Activated CD4-positive, alpha-beta memory T cell treated with anti-CD3 and anti-CD28 coated beads for 36 hours (primary cell): Measurements from ENCODE around the gene CADM1. TPM values are rescaled to one million over a fixed set of nuclear protein-coding genes. Genes with fewer than 3 reads are reported as not detected.

ENCODE experiments used
- CTCF ChIA-PET: fragments of 350-600 bp; sonication (Branson Sonifier 250); formaldehyde crosslinking; loops from one replicate; lab custom pipeline; 2021; ENCODE audit warnings: antibody characterized with exemption, inconsistent platforms; lab: Charles Lee
- POLR2A ChIA-PET: fragments of 350-600 bp; sonication (Branson Sonifier 250); formaldehyde crosslinking; loops from one replicate; lab custom pipeline; 2021; ENCODE audit warnings: antibody characterized with exemption; lab: Charles Lee
- DNase-seq: peaks from one replicate; pipeline ENCODE4 v3.0.0-alpha.2; 2020
- H3K27ac Mint-ChIP-seq: one replicate; pipeline ENCODE4 v1.8.0; 2021; ENCODE audit warnings: mixed read lengths
- H3K27me3 Mint-ChIP-seq: one replicate; pipeline ENCODE4 v1.8.0; 2021; ENCODE audit warnings: mixed read lengths
- H3K36me3 Mint-ChIP-seq: one replicate; pipeline ENCODE4 v1.8.0; 2021; ENCODE audit warnings: mixed read lengths
- H3K4me1 Mint-ChIP-seq: one replicate; pipeline ENCODE4 v1.8.0; 2021; ENCODE audit warnings: low read depth, mixed read lengths
- H3K4me3 Mint-ChIP-seq: one replicate; pipeline ENCODE4 v1.8.0; 2021; ENCODE audit warnings: mild to moderate bottlenecking, mixed read lengths
- H3K9me3 Mint-ChIP-seq: one replicate; pipeline ENCODE4 v1.8.0; 2021; ENCODE audit warnings: mixed read lengths
- intact Hi-C: fragments of 100-400 bp; cut with micrococcal nuclease; formaldehyde crosslinking; loops from one replicate; pipeline ENCODE4 v1.15.1; 2023
- total RNA-seq, 2 experiments: library from RNA; stranded (reverse); gene quantifications; one replicate each; pipeline ENCODE4 v1.2.3, GENCODE V29; 2021

Gene CADM1
- total RNA-seq, 2 experiments from 2014 or later: 0.95 to 1.5 TPM

DNA sequence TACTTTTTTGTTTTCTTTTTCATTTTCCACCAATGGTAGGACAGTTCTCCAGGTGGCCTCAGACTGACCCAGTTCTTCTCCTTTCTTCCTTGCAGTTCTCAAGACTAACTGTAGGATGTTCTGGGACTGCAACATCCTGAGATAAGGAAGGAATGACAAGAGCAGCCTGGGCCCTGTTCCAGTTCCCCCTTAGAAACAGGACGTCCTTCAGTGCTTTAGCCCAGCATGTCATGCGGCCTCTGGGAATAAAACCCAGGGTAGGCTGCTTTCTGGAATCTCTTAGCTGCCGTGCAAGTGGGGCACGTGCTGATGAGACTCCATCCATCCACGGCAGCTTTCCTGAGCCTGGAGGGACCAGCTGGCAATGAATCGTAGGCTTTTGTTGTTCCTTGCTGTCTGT is 24.0 kb upstream of the CADM1 start:
- intact Hi-C loops: no loop called here
- H3K4me1 Mint-ChIP-seq: no peaks in the 10 kb centered on the region
- CTCF ChIA-PET: no interaction called here
- H3K36me3 Mint-ChIP-seq: no peaks in the 10 kb centered on the region
- no peak overlapping the region for H3K27ac Mint-ChIP-seq
- H3K4me3 Mint-ChIP-seq: no peak overlapping the region
- H3K9me3 Mint-ChIP-seq: no peaks in the 10 kb centered on the region
- no peak for DNase-seq
- H3K27me3 Mint-ChIP-seq: peaks cover 3% of the 10 kb centered on the region
- POLR2A ChIA-PET: no interaction called here

- H3K4me3 Mint-ChIP-seq: no peak overlapping the region
- CTCF ChIA-PET: no interaction called here
- POLR2A ChIA-PET: no interaction called here
- no peaks in the 10 kb centered on the region for H3K9me3 Mint-ChIP-seq
- no peaks in the 10 kb centered on the region for H3K4me1 Mint-ChIP-seq
- peaks cover 3% of the 10 kb centered on the region for H3K27me3 Mint-ChIP-seq
- H3K27ac Mint-ChIP-seq: no peak overlapping the region
- H3K36me3 Mint-ChIP-seq: no peaks in the 10 kb centered on the region
- intact Hi-C loops: no loop called here
- DNase-seq: no peak
These were observed 23.4 kb upstream of the CADM1 start for GRCh38 chr11:115527534-115528125.

DNA sequence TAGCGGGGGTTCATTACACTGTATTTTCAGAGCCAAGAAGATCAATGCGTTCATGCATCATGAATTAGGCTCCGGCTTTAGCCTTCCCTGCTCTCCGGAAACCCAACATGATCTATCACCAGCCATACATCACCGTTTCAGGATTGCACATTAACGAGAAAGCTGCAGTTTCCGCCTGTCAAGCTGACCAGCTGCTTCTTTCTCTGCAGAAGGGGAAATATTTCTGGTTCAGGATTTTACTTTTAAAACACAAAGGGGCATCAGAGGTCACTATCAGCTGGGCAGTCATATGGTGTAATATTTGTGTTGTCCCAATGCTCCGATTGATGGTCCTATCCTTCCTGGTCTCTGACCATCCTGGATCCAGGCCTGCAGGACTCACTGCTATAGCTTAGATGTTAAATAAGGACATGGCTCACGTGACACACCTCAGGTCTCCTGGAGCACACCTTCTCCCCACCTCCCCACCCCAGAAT is 21.4 kb upstream of the CADM1 start:
- CTCF ChIA-PET: no interaction called here
- no peak overlapping the region for H3K4me3 Mint-ChIP-seq
- POLR2A ChIA-PET: no interaction called here
- no peak overlapping the region for H3K27ac Mint-ChIP-seq
- H3K4me1 Mint-ChIP-seq: no peaks in the 10 kb centered on the region
- no peaks in the 10 kb centered on the region for H3K36me3 Mint-ChIP-seq
- H3K9me3 Mint-ChIP-seq: no peaks in the 10 kb centered on the region
- intact Hi-C loops: no loop called here
- peaks cover 9% of the 10 kb centered on the region for H3K27me3 Mint-ChIP-seq
- no peak for DNase-seq

DNA sequence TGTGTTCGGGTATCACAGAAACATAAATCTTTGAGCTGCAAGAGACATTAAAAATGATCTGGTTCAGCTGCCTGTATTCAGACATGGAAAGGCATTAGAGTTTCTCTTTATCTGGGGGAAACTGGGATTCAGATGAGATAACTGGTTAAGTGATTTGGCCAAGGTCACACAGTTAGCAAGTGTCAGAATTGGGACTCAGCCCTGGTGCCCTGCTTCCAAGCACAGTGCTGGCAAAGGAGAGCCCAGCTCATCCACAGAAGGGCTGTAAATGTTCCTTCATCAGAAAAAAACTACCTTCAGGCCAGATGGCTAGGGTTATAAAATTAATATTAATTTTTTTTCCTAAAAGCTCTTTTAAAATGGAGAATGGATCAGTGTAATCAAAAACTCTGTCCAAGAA is 20.4 kb upstream of the CADM1 start:
- ChIA-PET POLR2A (no interaction called here), CTCF (no interaction called here)
- Mint-ChIP-seq H3K4me3 (no peak overlapping the region), H3K27ac (no peak overlapping the region), H3K36me3 (no peaks in the 10 kb centered on the region), H3K4me1 (no peaks in the 10 kb centered on the region), H3K9me3 (no peaks in the 10 kb centered on the region), H3K27me3 (peaks cover 7% of the 10 kb centered on the region)
- DNase-seq: no peak
- intact Hi-C loops: no loop called here

- Mint-ChIP-seq H3K36me3 (no peaks in the 10 kb centered on the region), H3K4me1 (no peaks in the 10 kb centered on the region), H3K27ac (no peak overlapping the region), H3K27me3 (peaks cover 10% of the 10 kb centered on the region), H3K4me3 (no peak overlapping the region), H3K9me3 (no peaks in the 10 kb centered on the region)
- intact Hi-C loops: no loop called here
- no peak for DNase-seq
- ChIA-PET POLR2A (no interaction called here), CTCF (no interaction called here)
These were observed 19.6 kb upstream of the CADM1 start for GRCh38 chr11:115523727-115524399.

DNA sequence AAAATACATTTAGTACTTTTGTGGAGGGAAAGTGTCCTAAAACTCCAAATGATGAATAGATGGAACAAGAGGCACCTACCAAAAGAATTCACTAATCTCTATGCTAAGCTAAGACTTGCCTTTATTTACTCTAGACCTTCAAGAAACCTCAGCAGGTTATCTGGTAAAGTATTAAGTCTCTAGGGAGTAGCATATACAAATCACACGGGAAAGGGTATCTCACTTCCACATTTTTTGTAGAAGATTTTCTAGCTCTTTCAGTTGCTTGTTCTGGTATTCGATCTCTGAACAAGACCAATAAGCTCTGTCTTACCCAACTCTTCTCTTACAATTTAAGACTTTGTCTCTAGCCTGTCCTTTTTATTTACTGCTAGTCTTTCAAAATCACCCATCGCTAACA is 18.1 kb upstream of the CADM1 start:
- H3K4me1 Mint-ChIP-seq: no peaks in the 10 kb centered on the region
- no peak overlapping the region for H3K27ac Mint-ChIP-seq
- ChIA-PET POLR2A (no interaction called here), CTCF (no interaction called here)
- H3K4me3 Mint-ChIP-seq: no peak overlapping the region
- peaks cover 10% of the 10 kb centered on the region for H3K27me3 Mint-ChIP-seq
- H3K9me3 Mint-ChIP-seq: no peaks in the 10 kb centered on the region
- H3K36me3 Mint-ChIP-seq: no peaks in the 10 kb centered on the region
- intact Hi-C loops: no loop called here
- DNase-seq: no peak

- intact Hi-C loops: no loop called here
- no peaks in the 10 kb centered on the region for H3K36me3 Mint-ChIP-seq
- no peak overlapping the region for H3K27ac Mint-ChIP-seq
- peaks cover 10% of the 10 kb centered on the region for H3K27me3 Mint-ChIP-seq
- ChIA-PET POLR2A (no interaction called here), CTCF (no interaction called here)
- no peaks in the 10 kb centered on the region for H3K4me1 Mint-ChIP-seq
- DNase-seq: no peak
- no peaks in the 10 kb centered on the region for H3K9me3 Mint-ChIP-seq
- no peak overlapping the region for H3K4me3 Mint-ChIP-seq
These were observed 17.6 kb upstream of the CADM1 start for GRCh38 chr11:115521825-115522224.

- intact Hi-C loops: no loop called here
- Mint-ChIP-seq H3K4me1 (no peaks in the 10 kb centered on the region), H3K4me3 (no peak overlapping the region), H3K9me3 (no peaks in the 10 kb centered on the region), H3K36me3 (no peaks in the 10 kb centered on the region), H3K27me3 (peaks cover 12% of the 10 kb centered on the region), H3K27ac (no peak overlapping the region)
- ChIA-PET POLR2A (no interaction called here), CTCF (no interaction called here)
- no peak for DNase-seq
These were observed 14.9 kb upstream of the CADM1 start for GRCh38 chr11:115518983-115519628.

DNA sequence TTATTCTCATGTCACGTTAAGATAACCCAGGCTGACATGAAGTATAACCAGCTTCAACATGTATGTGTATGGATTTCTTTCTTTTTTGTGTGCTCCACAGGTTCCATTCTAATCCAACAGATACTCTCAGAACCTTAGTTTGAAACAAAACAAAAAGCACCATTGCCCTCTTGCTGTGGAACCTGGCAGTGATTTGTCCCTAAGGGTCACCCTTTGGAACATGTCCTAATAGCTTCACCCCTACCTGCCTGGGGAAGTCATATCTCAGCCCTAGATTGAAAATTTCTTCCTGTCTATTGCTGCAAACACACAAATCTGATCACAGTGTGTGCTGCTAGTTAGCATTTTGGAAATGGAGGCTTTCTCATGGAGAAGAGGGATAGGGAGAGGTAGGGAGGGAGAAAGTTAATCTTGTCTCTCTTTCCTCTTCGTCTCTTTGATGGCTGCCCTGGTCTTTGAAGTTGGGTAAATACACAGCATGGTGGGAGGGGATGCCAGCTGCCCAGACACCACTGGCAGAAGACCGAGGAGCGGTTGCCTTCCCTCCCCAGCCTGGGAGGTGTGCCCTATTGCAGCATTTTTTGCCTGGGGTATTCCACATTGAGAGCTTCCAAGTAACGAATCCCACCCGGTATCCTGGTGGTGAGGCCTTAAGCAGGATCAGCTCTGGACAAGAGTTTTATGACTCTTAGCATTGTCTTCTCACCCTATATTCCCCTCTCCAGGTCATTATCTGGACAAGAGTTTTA is 11.6 kb upstream of the CADM1 start:
- no peak overlapping the region for H3K4me3 Mint-ChIP-seq
- intact Hi-C loops: no loop called here
- no peaks in the 10 kb centered on the region for H3K9me3 Mint-ChIP-seq

GRCh38 chr11:115506954-115507675 is 2.9 kb upstream of the CADM1 start:
- intact Hi-C loops: no loop called here
- POLR2A ChIA-PET: no interaction called here
- DNase-seq: no peak
- Mint-ChIP-seq H3K27ac (no peak overlapping the region), H3K9me3 (no peaks in the 10 kb centered on the region), H3K4me1 (peaks cover 10% of the 10 kb centered on the region), H3K4me3 (no peak overlapping the region), H3K27me3 (peaks cover 22% of the 10 kb centered on the region), H3K36me3 (peaks cover 2% of the 10 kb centered on the region)
- CTCF ChIA-PET: no interaction called here

More for the DNA sequence above, 11.6 kb upstream of the CADM1 start:
- Mint-ChIP-seq H3K27me3 (peaks cover 6% of the 10 kb centered on the region), H3K4me1 (no peaks in the 10 kb centered on the region), H3K27ac (no peak overlapping the region), H3K36me3 (no peaks in the 10 kb centered on the region)
- POLR2A ChIA-PET: no interaction called here
- CTCF ChIA-PET: no interaction called here
- DNase-seq: no peak

DNA sequence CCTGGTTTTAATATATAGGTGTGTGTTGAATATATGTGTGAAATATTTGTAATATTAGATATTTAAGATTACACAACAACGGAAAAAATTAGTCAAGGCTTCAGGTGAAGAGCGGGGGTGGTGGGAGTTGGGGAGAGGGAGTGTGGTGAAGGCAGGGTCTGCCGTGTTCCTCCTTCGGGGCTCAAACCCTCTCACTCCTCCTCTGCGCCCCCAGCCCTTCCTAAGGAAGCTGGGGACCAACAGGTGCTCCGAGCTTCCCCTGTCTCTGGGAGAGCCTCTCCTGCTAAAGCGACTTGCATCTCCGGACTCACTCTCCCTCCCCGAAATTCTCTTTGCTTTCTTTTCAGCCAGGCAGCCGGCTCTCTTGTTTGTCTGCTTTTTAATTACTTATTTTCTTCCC is 960 bp upstream of the CADM1 start:
- CTCF ChIA-PET: no interaction called here
- no peak overlapping the region for H3K27ac Mint-ChIP-seq

DNA sequence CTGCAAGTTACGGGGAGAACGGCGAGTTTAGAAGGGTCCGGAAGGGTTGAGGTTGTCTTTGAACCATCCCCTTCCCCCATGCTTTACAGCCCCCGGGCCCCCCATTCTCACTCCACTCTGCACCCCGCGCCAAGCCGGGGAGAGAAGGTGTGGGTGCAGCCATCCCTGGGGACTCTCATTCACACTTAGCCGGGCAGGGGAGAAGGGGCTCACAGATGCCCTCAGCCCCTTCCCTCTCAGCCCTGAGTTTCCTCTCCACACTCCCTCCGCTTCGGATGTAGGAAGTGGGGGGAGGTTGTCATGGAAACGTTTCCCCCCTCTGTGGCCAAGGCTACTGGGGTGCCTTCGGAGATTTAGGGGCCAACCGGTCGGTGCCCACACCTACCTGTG is 334 bp downstream of the CADM1 start:
- CTCF ChIA-PET: no interaction called here
- no peaks in the 10 kb centered on the region for H3K9me3 Mint-ChIP-seq
- H3K4me3 Mint-ChIP-seq: peak overlapping the region; percentile 59
- POLR2A ChIA-PET: no interaction called here
- DNase-seq: no peak
- H3K27me3 Mint-ChIP-seq: peaks cover 26% of the 10 kb centered on the region
- intact Hi-C loops: loop anchor here (1.0 to 5.0 kb wide), 4 partner anchors 122 to 421 kb away; no protein-coding TSS in a partner anchor
- H3K36me3 Mint-ChIP-seq: peaks cover 2% of the 10 kb centered on the region
- no peak overlapping the region for H3K27ac Mint-ChIP-seq
- H3K4me1 Mint-ChIP-seq: peaks cover 10% of the 10 kb centered on the region

More for the DNA sequence above, 960 bp upstream of the CADM1 start:
- H3K4me1 Mint-ChIP-seq: peaks cover 10% of the 10 kb centered on the region
- H3K4me3 Mint-ChIP-seq: no peak overlapping the region
- H3K27me3 Mint-ChIP-seq: peaks cover 24% of the 10 kb centered on the region
- intact Hi-C loops: no loop called here
- POLR2A ChIA-PET: no interaction called here
- no peak for DNase-seq
- H3K36me3 Mint-ChIP-seq: peaks cover 2% of the 10 kb centered on the region
- no peaks in the 10 kb centered on the region for H3K9me3 Mint-ChIP-seq
